Fibroblast of gingiva (primary cell): ENCODE data around the gene ELFN2.

ENCODE experiments used
- DNase-seq: peaks from one replicate; pipeline ENCODE4 v3.0.0-alpha.2; 2011; ENCODE audit warnings: low read depth

ELFN2 gene

GRCh38 chr22:37357446-37358075, 69.7 kb downstream of the ELFN2 start:
- no peak for DNase-seq

DNA sequence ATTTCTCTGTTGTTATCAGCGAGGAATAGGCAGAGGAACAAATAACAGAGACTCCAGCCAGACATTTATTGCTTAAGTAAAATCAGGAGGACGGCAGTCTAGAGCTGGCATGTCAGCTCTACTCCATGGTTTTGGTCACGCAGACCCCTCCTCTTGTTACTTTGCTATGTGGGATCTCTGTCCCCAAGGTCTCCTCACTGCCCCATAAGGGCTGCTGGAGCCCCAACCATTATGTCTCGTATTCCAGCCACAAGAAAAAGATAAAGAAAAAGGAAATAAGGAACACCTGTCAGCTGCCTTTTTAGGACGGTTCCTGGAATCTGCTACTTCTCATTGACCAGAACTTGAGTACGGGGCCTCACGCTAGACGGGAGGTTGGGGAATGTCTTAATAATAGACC, 70.4 kb downstream of the ELFN2 start:
- no peak for DNase-seq

GRCh38 chr22:37355174-37355573, 72.1 kb downstream of the ELFN2 start:
- DNase-seq: no peak

- DNase-seq: no peak
Measured at GRCh38 chr22:37354670-37355069, 72.6 kb downstream of the ELFN2 start.

- DNase-seq: no peak
Measured at GRCh38 chr22:37354261-37354660, 73.0 kb downstream of the ELFN2 start.

DNA sequence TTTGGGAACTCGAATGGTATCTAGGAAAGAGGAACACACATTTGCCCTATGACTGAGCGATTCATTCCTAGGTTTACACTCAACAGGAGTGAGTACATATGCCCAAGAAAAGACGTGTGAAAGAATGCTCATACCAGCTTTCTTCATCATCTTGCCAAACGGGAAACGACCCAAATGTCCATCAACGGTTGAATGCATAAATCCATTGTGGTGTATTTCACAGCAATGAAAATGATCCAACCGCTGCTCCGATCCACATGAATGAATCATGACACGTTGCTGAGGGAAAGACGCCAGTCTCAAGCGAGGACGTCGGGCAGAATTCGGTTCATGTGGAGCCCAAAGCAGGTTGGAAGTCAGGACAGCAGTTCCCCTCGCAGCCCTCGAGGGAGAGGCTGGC, 73.4 kb downstream of the ELFN2 start:
- DNase-seq: peak; percentile 67

DNA sequence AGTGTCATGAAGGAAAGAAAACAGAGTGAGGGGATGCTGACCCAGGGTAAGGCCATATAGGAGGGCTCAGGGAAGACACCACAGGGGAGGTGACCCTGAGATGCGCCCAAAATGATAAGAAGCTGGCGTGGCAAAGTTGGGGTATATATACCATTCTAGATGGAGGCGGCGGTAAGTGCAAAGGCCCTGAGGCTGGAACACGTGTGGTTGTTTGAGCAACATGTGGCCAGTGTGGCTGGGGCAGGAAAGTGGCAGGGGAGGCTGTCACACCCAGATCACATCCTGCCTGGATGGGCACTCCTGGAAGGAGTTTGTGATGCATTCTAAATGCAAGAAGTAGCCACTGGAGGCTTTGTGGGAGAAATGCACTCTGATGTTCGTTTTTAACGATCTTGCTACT, 74.8 kb downstream of the ELFN2 start:
- no peak for DNase-seq

DNA sequence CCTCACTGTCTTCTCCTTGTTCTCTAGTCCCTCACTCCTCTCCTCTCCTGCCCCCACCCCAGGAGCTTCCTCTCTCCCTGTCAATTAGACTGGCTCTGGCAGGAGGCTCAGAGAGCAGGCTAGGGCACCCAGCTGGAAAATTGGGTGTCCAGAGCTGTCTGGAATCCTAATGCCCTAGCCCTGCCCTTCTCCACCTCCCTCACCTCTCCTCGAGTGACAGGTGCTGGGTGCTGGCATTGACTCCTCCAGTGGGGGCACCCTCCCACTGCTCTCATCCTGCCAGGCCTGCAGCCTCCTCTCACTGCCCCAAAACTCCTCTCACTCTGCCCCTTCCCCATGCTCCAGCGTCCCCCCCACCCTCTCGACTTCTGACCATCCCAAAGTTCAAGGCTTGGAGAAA, 76.0 kb downstream of the ELFN2 start:
- no peak for DNase-seq

- no peak for DNase-seq
Measured at GRCh38 chr22:37349043-37349814, 78.0 kb downstream of the ELFN2 start.

- DNase-seq: no peak
Measured at GRCh38 chr22:37346505-37346895, 80.8 kb downstream of the ELFN2 start.

GRCh38 chr22:37345863-37346504, 81.3 kb downstream of the ELFN2 start:
- DNase-seq: peak; percentile 58

GRCh38 chr22:37344735-37345449, 82.4 kb downstream of the ELFN2 start:
- DNase-seq: no peak

- no peak for DNase-seq
Measured at GRCh38 chr22:37343863-37344734, 83.2 kb downstream of the ELFN2 start.

- no peak for DNase-seq
Measured at GRCh38 chr22:37343348-37343747, 83.9 kb downstream of the ELFN2 start.

GRCh38 chr22:37342065-37342464, 85.2 kb downstream of the ELFN2 start:
- no peak for DNase-seq

- no peak for DNase-seq
Measured at GRCh38 chr22:37340331-37341262, 86.7 kb downstream of the ELFN2 start.

DNA sequence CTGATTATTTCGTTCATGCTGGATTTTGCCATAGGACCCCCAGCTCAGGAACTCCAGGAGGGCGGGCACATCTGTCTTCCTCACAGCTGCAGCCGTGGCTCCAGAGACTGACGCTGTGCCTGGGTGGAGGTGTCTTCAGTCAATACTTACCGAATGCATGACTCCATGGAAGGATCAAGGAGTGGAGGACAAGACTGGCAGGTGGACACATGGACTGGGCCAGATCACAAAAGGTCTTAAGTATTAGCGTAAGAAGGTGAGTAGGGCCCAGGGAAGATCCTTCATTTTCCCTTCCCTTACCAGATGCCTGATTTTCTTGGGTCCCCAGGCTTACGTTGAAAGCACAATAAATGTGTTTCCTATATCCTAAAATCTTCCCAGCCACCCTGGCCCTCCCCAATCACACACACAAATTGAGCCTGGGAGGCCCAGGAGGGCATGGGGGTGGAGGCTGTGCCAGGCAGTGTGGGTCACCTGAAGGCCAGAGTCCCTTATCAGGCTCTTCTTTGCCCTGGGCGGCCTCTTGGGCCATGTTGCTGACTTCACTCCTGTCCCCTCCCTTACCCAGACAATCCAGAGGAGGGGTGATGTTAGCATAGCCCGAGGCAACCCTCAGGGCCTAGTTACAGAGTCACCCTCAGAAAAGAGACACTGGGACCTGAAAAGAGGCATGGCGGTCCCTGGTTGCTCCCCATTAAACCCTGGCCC, 88.6 kb downstream of the ELFN2 start:
- DNase-seq: no peak

- DNase-seq: no peak
Measured at GRCh38 chr22:37337204-37337943, 89.9 kb downstream of the ELFN2 start.

DNA sequence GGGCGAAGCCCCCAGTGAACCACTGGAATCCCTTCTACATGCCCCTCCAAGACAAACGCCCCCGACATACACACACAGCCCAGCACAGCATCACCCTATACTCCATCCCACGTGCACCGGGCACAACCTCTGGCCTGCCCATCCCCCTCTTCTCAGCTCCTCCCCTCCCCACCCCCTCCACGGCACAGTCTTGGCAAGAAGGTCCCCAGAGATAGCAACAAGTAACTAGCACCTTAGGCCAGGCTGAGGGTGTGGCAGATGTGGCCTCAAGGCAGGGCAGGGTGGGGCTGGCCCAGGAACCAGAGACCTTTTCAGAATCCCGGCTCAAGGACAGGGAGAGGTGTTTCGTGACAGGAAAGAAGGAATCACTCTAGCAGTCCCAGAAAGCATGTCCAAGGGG, 90.7 kb downstream of the ELFN2 start:
- DNase-seq: no peak
